DND-41 (cell line): ENCODE data around the gene FAM168B.

ENCODE experiments used
- ATAC-seq: fragments of 200-7000 bp; cut with Tn5 transposase; 3 replicates; pipeline ENCODE4 v1.9.1; 2021; ENCODE audit warnings: low read depth; ENCODE audit not compliant: insufficient read depth
- DNase-seq: peaks from one replicate; pipeline ENCODE4 v3.0.0-alpha.2; 2020
- H2AFZ ChIP-seq: 2 replicates; pipeline ENCODE4 v1.6.0; 2012; ENCODE audit warnings: low read depth, low read length
- H3K27ac ChIP-seq: 2 replicates; pipeline ENCODE4 v1.5.1; 2012; ENCODE audit warnings: low read length, inconsistent platforms
- H3K27me3 ChIP-seq: fragments of 200-600 bp; sonication (generic); 2 replicates; pipeline ENCODE4 v1.6.0; 2012; ENCODE audit warnings: low read length, mild to moderate bottlenecking, inconsistent platforms; ENCODE audit not compliant: insufficient read depth, poor library complexity
- H3K36me3 ChIP-seq: 2 replicates; pipeline ENCODE4 v1.5.1; 2012; ENCODE audit warnings: low read length, inconsistent platforms; ENCODE audit not compliant: insufficient read depth
- H3K4me1 ChIP-seq: 2 replicates; pipeline ENCODE4 v1.5.1; 2012; ENCODE audit warnings: mild to moderate bottlenecking, low read length; ENCODE audit not compliant: insufficient read depth
- H3K4me2 ChIP-seq: 2 replicates; pipeline ENCODE4 v1.6.0; 2012; ENCODE audit warnings: mild to moderate bottlenecking, moderate library complexity, low read length, inconsistent platforms; ENCODE audit not compliant: insufficient read depth
- H3K4me3 ChIP-seq, 2 experiments: fragments of 200-600 bp in 1 of 2; shearing (Covaris generic) in 1 of 2; 2 replicates each; pipeline ENCODE4 v1.5.1; 2012 to 2016; ENCODE audit warnings: inconsistent platforms in 2 of 2, low read length in 2 of 2, mild to moderate bottlenecking in 2 of 2, low read depth in 1 of 2, moderate library complexity in 1 of 2
- H3K79me2 ChIP-seq: 2 replicates; pipeline ENCODE4 v1.6.0; 2012; ENCODE audit warnings: low read length, inconsistent platforms; ENCODE audit not compliant: insufficient read depth
- H3K9ac ChIP-seq: 2 replicates; pipeline ENCODE4 v1.6.0; 2012; ENCODE audit warnings: low read depth, mild to moderate bottlenecking, inconsistent platforms, low read length, moderate library complexity
- H3K9me3 ChIP-seq: 2 replicates; pipeline ENCODE4 v1.5.1; 2012; ENCODE audit warnings: low read length, moderate library complexity, mild to moderate bottlenecking, inconsistent platforms; ENCODE audit not compliant: insufficient read depth, severe bottlenecking
- H4K20me1 ChIP-seq: 2 replicates; pipeline ENCODE4 v1.6.0; 2012; ENCODE audit warnings: low read length; ENCODE audit not compliant: insufficient read depth
- CTCF ChIP-seq: IDR thresholded peaks from 2 replicates; pipeline ENCODE4 v1.5.1; 2012; ENCODE audit warnings: borderline replicate concordance, low read length, moderate library complexity, mild to moderate bottlenecking; ENCODE audit not compliant: poor library complexity, severe bottlenecking; ENCODE audit errors: extremely low read depth
- EZH2 ChIP-seq: IDR thresholded peaks from 3 replicates; pipeline ENCODE4 v1.6.1; 2012; ENCODE audit warnings: borderline replicate concordance, low read depth, mild to moderate bottlenecking, moderate library complexity, low read length, inconsistent platforms; ENCODE audit not compliant: severe bottlenecking

FAM168B gene

DNA sequence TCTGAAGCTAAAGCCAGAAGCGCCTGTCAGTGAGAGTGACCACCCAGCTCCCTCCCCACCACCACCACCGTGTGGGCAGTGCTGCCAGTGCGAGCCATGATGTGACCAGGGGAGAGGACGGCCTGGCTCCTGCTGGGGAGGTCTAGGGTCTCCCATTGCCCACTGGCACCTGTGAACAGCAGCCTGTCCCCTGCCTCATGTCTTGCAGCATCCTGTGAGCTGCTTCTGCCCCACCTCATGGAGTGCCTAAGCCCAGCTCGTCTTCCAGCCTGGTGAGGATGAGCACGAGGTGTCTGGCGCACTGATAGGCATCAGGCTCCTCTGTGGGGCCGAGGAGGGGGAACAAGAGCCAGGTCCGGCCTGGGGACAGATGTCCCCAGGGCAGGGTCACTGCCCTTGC, 61.4 kb downstream of the FAM168B start:
- no peaks in the 10 kb centered on the region for H3K9me3 ChIP-seq
- H3K4me1 ChIP-seq, result no peaks in the 10 kb centered on the region
- no peaks in the 10 kb centered on the region; the same call in 1 of the 2 replicates for H4K20me1 ChIP-seq
- H3K79me2 ChIP-seq, result no peaks in the 10 kb centered on the region
- no peak overlapping the region for H3K9ac ChIP-seq
- ATAC-seq (no peak; the same call in 2 of the 3 replicates), DNase-seq (no peak)
- H2AFZ ChIP-seq, result no peak overlapping the region
- H3K4me2 ChIP-seq, result no peak overlapping the region
- H3K36me3 ChIP-seq, result no peaks in the 10 kb centered on the region
- H3K27ac ChIP-seq, result no peak overlapping the region
- no peaks in the 10 kb centered on the region for H3K27me3 ChIP-seq
- no peak for TF ChIP-seq EZH2
- TF ChIP-seq CTCF, result no peak
- H3K4me3 ChIP-seq, result no peak overlapping the region

- H4K20me1 ChIP-seq, result no peaks in the 10 kb centered on the region; the same call in 1 of the 2 replicates
- no peak overlapping the region for H2AFZ ChIP-seq
- no peak overlapping the region for H3K9ac ChIP-seq
- H3K27ac ChIP-seq, result no peak overlapping the region
- TF ChIP-seq CTCF (no peak), EZH2 (no peak)
- no peaks in the 10 kb centered on the region for H3K79me2 ChIP-seq
- no peak overlapping the region for H3K4me2 ChIP-seq
- ATAC-seq (no peak), DNase-seq (no peak)
- no peaks in the 10 kb centered on the region for H3K27me3 ChIP-seq
- H3K36me3 ChIP-seq, result no peaks in the 10 kb centered on the region
- no peaks in the 10 kb centered on the region for H3K9me3 ChIP-seq
- H3K4me1 ChIP-seq, result no peaks in the 10 kb centered on the region
- no peak overlapping the region for H3K4me3 ChIP-seq
These were observed 61.8 kb downstream of the FAM168B start for GRCh38 chr2:131031431-131031841.

DNA sequence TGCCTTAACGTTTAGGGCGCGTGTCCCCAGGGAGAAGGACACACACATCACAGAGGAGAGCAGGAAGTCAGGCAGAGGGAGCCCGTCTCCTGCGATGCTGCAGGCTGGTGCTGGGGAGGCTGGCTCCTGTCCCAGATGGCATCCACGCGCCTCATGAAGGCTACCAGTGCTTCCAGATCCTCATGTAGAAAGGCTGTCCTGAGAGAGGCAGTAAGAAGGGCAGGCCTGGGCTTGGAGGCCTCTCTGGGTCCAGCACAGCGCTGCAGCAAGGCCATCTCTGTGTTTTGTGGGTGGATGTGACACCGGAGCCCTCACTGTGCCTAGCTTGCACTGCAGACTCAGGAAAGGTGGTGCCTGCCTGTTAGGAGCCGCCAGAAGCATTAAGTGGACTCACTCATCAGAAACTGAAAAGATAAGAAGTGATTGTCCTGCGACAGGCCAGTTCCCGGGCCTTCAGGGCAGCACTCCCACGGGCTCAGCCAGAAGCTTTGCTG, 62.7 kb downstream of the FAM168B start:
- no peak for TF ChIP-seq EZH2
- no peak for TF ChIP-seq CTCF
- Histone ChIP-seq H3K9me3 (no peaks in the 10 kb centered on the region), H3K4me3 (no peak overlapping the region), H3K9ac (no peak overlapping the region), H4K20me1 (no peaks in the 10 kb centered on the region; the same call in 1 of the 2 replicates), H3K27ac (no peak overlapping the region), H3K4me2 (no peak overlapping the region), H2AFZ (no peak overlapping the region), H3K4me1 (no peaks in the 10 kb centered on the region), H3K27me3 (no peaks in the 10 kb centered on the region), H3K79me2 (no peaks in the 10 kb centered on the region), H3K36me3 (no peaks in the 10 kb centered on the region)
- ATAC-seq (0 out of 3 replicates have a peak, but pooled peaks have one; percentile 22), DNase-seq (no peak)

GRCh38 chr2:131029812-131030211, 63.4 kb downstream of the FAM168B start:
- no peaks in the 10 kb centered on the region for H3K36me3 ChIP-seq
- no peaks in the 10 kb centered on the region for H3K9me3 ChIP-seq
- H2AFZ ChIP-seq, result no peak overlapping the region
- ATAC-seq, result no peak
- H3K4me3 ChIP-seq, result no peak overlapping the region
- no peaks in the 10 kb centered on the region; the same call in 1 of the 2 replicates for H4K20me1 ChIP-seq
- H3K4me2 ChIP-seq, result no peak overlapping the region
- H3K79me2 ChIP-seq, result no peaks in the 10 kb centered on the region
- no peak overlapping the region for H3K9ac ChIP-seq
- H3K27me3 ChIP-seq, result no peaks in the 10 kb centered on the region
- no peaks in the 10 kb centered on the region for H3K4me1 ChIP-seq
- H3K27ac ChIP-seq, result no peak overlapping the region
- TF ChIP-seq CTCF (no peak), EZH2 (no peak)
- no peak for DNase-seq
